AG10803 (cell line): Measurements from ENCODE around the gene RPTOR.

Experiments
- DNase-seq: peaks from one replicate; pipeline ENCODE4 v3.0.0; 2010; ENCODE audit warnings: low read depth
- H3K4me3 ChIP-seq: 2 replicates; pipeline ENCODE4 v1.5.1; 2011; ENCODE audit warnings: mild to moderate bottlenecking, low read length, control low read depth
- TF ChIP-seq, protein P1 (sequence below): conservative IDR thresholded peaks from 2 replicates; pipeline ENCODE4 v1.5.1; 2011; ENCODE audit warnings: mild to moderate bottlenecking, low read length, control low read depth, inconsistent platforms

The RPTOR gene

GRCh38 chr17:80689129-80689619 lies 144.5 kb downstream of the RPTOR start:
- DNase-seq = no peak
- TF ChIP-seq, protein P1, sequence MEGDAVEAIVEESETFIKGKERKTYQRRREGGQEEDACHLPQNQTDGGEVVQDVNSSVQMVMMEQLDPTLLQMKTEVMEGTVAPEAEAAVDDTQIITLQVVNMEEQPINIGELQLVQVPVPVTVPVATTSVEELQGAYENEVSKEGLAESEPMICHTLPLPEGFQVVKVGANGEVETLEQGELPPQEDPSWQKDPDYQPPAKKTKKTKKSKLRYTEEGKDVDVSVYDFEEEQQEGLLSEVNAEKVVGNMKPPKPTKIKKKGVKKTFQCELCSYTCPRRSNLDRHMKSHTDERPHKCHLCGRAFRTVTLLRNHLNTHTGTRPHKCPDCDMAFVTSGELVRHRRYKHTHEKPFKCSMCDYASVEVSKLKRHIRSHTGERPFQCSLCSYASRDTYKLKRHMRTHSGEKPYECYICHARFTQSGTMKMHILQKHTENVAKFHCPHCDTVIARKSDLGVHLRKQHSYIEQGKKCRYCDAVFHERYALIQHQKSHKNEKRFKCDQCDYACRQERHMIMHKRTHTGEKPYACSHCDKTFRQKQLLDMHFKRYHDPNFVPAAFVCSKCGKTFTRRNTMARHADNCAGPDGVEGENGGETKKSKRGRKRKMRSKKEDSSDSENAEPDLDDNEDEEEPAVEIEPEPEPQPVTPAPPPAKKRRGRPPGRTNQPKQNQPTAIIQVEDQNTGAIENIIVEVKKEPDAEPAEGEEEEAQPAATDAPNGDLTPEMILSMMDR = no peak

GRCh38 chr17:80691784-80692183 lies 147.1 kb downstream of the RPTOR start:
- no peak overlapping the region for H3K4me3 ChIP-seq
- no peak for DNase-seq
- TF ChIP-seq, protein P1 = no peak

More at GRCh38 chr17:80689129-80689619, 144.5 kb downstream of the RPTOR start:
- H3K4me3 ChIP-seq = no peak overlapping the region

DNA sequence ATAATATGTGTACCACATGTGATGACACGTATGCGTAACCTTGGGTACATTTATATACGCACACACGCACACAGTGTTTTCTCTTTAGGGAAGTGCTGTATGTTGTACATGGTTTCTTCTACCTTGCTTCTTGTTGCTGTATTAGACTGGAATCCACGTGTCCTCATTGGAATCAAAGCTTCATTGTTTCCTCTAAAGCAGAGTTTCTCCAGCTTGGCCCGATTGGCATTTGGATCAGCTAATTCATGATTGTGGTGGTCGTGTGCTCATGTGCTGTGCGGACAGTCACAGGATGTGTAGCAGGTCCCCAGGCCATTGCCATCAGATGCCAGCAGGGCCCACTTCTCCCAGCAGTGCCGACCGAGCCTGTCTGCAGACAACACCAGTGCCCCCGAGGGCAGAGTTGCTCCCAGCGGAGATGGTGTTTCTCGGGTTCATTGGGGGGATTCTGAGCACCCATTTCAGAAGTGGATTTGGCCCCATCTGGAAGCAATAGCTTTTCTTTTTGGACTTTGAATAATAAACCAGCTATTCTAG lies 148.4 kb downstream of the RPTOR start:
- no peak overlapping the region for H3K4me3 ChIP-seq
- DNase-seq = no peak
- TF ChIP-seq, protein P1 = no peak

- DNase-seq = no peak
- TF ChIP-seq, protein P1 = no peak
- H3K4me3 ChIP-seq = no peak overlapping the region
Measured at GRCh38 chr17:80693511-80693910, 148.9 kb downstream of the RPTOR start.

- DNase-seq = no peak
- TF ChIP-seq, protein P1 = no peak
- H3K4me3 ChIP-seq = no peak overlapping the region
Measured at GRCh38 chr17:80694085-80694991, 149.7 kb downstream of the RPTOR start.

DNA sequence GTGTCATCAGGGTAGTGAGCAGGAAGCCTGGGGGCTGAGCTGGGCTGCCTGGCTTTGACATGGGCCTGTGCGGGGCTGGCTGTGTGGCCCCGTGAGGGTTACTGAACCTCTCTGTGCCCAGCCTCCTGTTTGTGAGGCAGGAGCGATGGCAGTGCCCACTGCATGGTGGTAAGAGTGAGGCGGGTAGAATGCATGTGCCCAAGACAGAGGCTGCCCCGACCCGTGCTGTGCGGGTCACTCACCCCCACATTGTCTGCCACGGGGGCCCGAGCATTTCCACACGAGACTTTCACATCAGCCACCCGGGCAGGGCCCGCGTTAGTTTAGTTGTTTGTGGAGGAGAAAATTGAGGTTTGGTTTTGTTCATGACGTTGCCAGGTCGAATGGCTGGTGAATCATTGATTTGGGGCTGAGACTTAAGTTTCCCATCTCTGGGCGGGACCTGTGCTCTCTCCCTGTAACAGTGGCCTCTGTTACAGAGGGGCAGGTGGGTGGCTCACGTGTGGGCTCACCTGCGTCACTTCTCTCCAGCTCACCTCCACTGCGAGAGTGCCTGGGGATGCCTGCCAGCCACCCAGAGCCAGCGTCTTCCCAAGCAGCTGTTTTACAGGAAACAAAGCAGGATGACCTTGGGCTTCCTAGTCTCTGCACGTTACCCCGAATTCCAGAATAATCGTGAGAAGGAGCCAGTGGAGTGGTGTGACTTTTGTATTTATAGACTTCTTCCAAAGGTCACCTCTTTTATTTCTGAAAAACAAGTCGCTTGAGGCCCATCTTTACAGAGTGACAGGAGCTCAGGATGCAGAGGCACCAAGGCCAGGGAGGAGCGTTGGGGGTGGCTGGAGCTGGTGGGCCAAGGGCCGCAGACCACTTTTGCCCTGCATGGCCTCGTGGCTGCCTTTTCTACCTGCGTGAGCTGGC lies 150.6 kb downstream of the RPTOR start:
- DNase-seq = no peak
- H3K4me3 ChIP-seq = no peak overlapping the region
- TF ChIP-seq, protein P1 = no peak
